Retinal pigment epithelial cell (primary cell): ENCODE results near the gene OSBPL5.
"Not testable (repeated sequence)": the region's sequence is repeated elsewhere in the genome, so short reads cannot be mapped to it uniquely, and the experiment has no call there.

Experiments used
- DNase-seq: peaks from one replicate; pipeline ENCODE4 v3.0.0-alpha.2; 2010; ENCODE audit warnings: low read depth
- H3K4me3 ChIP-seq: 2 replicates; pipeline ENCODE4 v1.5.1; 2011; ENCODE audit warnings: mild to moderate bottlenecking, low read length, control low read depth, moderate library complexity
- TF ChIP-seq, protein P1 (sequence below): conservative IDR thresholded peaks from 2 replicates; pipeline ENCODE4 v1.5.1; 2011; ENCODE audit warnings: low read depth, low read length, control low read depth, inconsistent platforms

OSBPL5 gene

DNA sequence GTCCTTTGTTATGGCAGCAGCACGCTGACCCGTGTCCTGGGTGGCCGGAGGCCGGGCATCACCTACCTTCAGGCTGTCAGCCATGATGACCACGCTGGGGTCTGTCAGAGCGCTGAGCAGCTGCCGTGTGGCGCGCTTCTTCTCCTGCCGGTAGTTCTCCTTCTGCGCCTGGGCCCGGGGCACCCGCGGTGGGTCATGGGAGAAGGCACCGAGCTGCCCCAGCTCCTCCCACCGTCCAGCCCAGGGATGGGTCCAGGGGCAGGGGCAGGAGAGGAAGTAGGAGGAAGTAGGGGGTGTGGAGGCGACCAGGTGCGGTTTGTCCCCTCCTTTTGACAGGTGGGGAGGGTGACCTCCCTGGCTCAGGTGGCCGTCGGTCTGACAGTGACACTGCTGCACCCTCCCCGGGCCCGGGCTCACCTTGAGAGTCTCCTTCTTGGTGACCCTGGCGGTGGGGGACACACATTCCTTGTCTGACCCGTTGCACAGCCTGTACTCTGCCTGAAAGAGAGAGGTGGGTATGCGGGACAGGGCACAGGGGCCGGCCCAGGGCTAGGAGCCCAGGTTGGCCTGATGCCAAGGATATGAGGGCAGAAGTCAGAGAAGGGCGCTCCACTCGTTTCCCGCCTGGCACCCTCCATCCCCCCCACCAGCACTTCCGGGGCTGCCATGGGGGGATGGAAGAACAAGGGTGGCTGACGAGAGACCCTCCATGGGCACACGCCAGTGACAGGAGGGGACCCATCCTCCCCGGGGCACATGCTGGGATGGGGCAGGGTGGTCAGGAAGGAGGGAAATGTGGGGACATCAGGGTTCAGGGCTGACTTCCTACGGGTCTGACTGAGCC, 43.0 kb downstream of the OSBPL5 start:
- no peak overlapping the region for H3K4me3 ChIP-seq
- TF ChIP-seq, protein P1, sequence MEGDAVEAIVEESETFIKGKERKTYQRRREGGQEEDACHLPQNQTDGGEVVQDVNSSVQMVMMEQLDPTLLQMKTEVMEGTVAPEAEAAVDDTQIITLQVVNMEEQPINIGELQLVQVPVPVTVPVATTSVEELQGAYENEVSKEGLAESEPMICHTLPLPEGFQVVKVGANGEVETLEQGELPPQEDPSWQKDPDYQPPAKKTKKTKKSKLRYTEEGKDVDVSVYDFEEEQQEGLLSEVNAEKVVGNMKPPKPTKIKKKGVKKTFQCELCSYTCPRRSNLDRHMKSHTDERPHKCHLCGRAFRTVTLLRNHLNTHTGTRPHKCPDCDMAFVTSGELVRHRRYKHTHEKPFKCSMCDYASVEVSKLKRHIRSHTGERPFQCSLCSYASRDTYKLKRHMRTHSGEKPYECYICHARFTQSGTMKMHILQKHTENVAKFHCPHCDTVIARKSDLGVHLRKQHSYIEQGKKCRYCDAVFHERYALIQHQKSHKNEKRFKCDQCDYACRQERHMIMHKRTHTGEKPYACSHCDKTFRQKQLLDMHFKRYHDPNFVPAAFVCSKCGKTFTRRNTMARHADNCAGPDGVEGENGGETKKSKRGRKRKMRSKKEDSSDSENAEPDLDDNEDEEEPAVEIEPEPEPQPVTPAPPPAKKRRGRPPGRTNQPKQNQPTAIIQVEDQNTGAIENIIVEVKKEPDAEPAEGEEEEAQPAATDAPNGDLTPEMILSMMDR = no peak
- DNase-seq = no peak

- no peak for DNase-seq
- TF ChIP-seq, protein P1 = no peak
- H3K4me3 ChIP-seq = no peak overlapping the region
Observed at GRCh38 chr11:3121416-3121815, 43.7 kb downstream of the OSBPL5 start.

DNA sequence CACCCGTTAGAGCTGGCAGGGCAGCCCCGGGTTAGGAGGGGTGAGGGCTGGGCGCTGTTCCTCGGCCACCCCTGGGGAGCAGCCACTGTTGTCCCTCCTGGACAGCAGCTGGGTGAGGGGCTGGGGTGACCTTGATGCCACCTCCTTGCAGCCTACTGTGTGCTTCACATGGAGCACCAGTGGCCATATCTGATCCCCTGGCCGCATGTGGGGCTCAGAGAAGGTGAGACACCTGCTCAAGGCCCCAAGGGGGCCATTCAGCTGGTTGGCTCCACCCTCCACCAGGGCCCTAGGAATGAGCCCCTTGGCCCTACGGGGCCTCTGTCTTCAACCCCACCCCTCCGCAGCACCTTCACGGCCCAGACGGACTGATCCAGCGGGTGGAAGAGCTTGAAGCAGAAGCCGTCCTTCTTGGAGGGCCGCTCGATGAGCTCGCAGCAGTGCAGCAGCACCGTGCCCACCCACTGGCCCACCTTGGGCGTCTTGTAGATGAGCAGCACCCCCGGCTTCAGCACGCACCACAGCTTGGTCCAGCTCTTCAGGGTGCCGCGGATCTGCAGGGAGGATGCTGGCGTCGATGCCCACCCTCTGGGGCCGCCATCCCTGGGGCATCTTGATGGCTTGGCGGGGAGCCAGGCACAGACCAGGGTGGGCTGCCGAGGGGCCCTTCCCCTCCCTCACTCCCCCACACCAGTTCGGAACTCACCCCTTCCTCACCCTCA, 44.9 kb downstream of the OSBPL5 start:
- DNase-seq = no peak
- H3K4me3 ChIP-seq = no peak overlapping the region
- TF ChIP-seq, protein P1 = no peak

GRCh38 chr11:3119141-3119821, 45.8 kb downstream of the OSBPL5 start:
- DNase-seq = no peak
- no peak overlapping the region for H3K4me3 ChIP-seq
- TF ChIP-seq, protein P1 = no peak

- no peak for DNase-seq
- TF ChIP-seq, protein P1 = no peak
- no peak overlapping the region for H3K4me3 ChIP-seq
Observed at GRCh38 chr11:3115321-3115720, 49.8 kb downstream of the OSBPL5 start.

GRCh38 chr11:3113661-3114060, 51.4 kb downstream of the OSBPL5 start:
- DNase-seq, H3K4me3 ChIP-seq: not testable (repeated sequence)

- no peak overlapping the region for H3K4me3 ChIP-seq
- DNase-seq = no peak
- TF ChIP-seq, protein P1 = no peak
Observed at GRCh38 chr11:3111919-3112690, 53.0 kb downstream of the OSBPL5 start.
